Small intestine (tissue), 7 donors: ENCODE results near the gene NCEH1. TPM values are rescaled to one million over a fixed set of nuclear protein-coding genes. Genes with fewer than 3 reads are reported as not detected.
"Not testable (repeated sequence)": the region's sequence is repeated elsewhere in the genome, so short reads cannot be mapped to it uniquely, and the experiment has no call there.

Source experiments
- DNase-seq, 2 donors: peaks; one replicate each; pipeline versions ENCODE4 v3.0.0 to v3.0.0-alpha.2; 2013
- FAIRE-seq: peaks from 2 replicates; lab custom pipeline; 2012; peaks lifted over from hg19 to GRCh38; lab: Jason Lieb, UNC
- H3K27ac ChIP-seq, 3 donors: one replicate each; pipeline ENCODE4 v1.5.1; 2013; ENCODE audit warnings: low read length in 2 of 3, mild to moderate bottlenecking in 2 of 3, control low read depth in 1 of 3, inconsistent platforms in 1 of 3, low read depth in 1 of 3, moderate library complexity in 1 of 3
- H3K27me3 ChIP-seq, 3 donors: one replicate each; pipeline ENCODE4 v1.6.1; 2013; ENCODE audit warnings: low read length in 3 of 3, inconsistent platforms in 1 of 3; ENCODE audit not compliant: control insufficient read depth in 3 of 3, insufficient read depth in 3 of 3
- H3K36me3 ChIP-seq, 3 donors: one replicate each; pipeline ENCODE4 v1.6.1; 2013; ENCODE audit warnings: low read length in 3 of 3, inconsistent platforms in 1 of 3, low read depth in 1 of 3, mild to moderate bottlenecking in 1 of 3, moderate library complexity in 1 of 3; ENCODE audit not compliant: control insufficient read depth in 3 of 3, insufficient read depth in 2 of 3
- H3K4me1 ChIP-seq, 3 donors: one replicate each; pipeline ENCODE4 v1.6.1; 2013; ENCODE audit warnings: low read length in 2 of 3, inconsistent platforms in 1 of 3, low read depth in 1 of 3, mild to moderate bottlenecking in 1 of 3, moderate library complexity in 1 of 3; ENCODE audit not compliant: control insufficient read depth in 3 of 3, insufficient read depth in 2 of 3
- H3K4me3 ChIP-seq, 3 donors: one replicate each; pipeline ENCODE4 v1.5.1; 2013; ENCODE audit warnings: low read length in 3 of 3, control low read depth in 1 of 3, inconsistent platforms in 1 of 3, low read depth in 1 of 3, mild to moderate bottlenecking in 1 of 3, moderate library complexity in 1 of 3
- H3K9me3 ChIP-seq, 2 donors: one replicate each; pipeline ENCODE4 v1.6.1; 2013; ENCODE audit warnings: low read depth in 1 of 2, low read length in 1 of 2; ENCODE audit not compliant: control insufficient read depth in 2 of 2, insufficient read depth in 1 of 2
- WGBS, 3 donors: extraction: QIAGEN DNeasy Blood & Tissue Kit; methylation state at CpG; one replicate each; pipeline ENCODE4 v1.1.7; 2013; 5-methylcytosine and 5-hydroxymethylcytosine counted together
- polyA plus RNA-seq, 4 donors: library from polyadenylated mRNA; stranded (reverse) in 3 of 4; unstranded in 1 of 4; fragments of 200-250 nt in 3 of 4; fragments of 120-200 nt in 1 of 4; gene quantifications; one replicate each; pipeline versions ENCODE4 v1.2.1 to v1.2.3, GENCODE V29; 2013
- donor health status: healthy with polysubstance abuse.
- donor health status: control.
- donor health status: control.
- donor health status: Bipolar disorder and iron deficiency.
- donor health status: healthy.

The NCEH1 gene
- polyA plus RNA-seq, 4 donors = 1.1 to 7.0 (median 3.3) TPM

GRCh38 chr3:172702731-172703130, 8.1 kb downstream of the NCEH1 start:
- H3K27ac ChIP-seq, H3K4me1 ChIP-seq, DNase-seq, H3K27me3 ChIP-seq, H3K36me3 ChIP-seq, H3K4me3 ChIP-seq, H3K9me3 ChIP-seq, FAIRE-seq: not testable (repeated sequence)
- WGBS, 3 donors = 89 to 94% (median 90%) methylated on average over 3 of the region's 3 CpGs

DNA sequence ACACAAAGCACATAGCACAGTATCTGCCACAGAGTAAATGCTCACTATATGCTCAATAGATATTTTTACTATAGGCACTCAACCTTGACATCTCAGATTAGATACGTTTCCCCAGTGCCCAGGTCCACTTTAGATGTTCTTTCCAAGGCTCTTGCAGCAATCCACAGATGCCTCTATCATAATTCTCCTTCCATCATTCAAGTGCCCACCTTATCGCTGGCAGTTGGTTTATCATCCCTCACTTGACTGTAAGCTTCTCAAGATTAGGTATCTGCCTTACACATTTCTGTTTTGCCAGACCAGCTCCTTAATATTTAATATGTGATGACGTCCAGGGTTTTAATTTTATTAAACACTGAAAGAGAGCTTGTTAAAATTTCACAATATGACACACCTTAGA, 8.6 kb downstream of the NCEH1 start:
- Histone ChIP-seq H3K27ac (no peak overlapping the region), H3K9me3 (no peaks in the 10 kb centered on the region), H3K4me3 (no peak overlapping the region), H3K4me1 (peaks cover 0 to 6% (median 0%) of the 10 kb centered on the region in 3 donors), H3K36me3 (no peaks in the 10 kb centered on the region), H3K27me3 (no peaks in the 10 kb centered on the region)
- no peak for FAIRE-seq
- no peak for DNase-seq
- WGBS, 3 donors = 76 to 83% (median 77%) methylated on average over 3 of the region's 3 CpGs

DNA sequence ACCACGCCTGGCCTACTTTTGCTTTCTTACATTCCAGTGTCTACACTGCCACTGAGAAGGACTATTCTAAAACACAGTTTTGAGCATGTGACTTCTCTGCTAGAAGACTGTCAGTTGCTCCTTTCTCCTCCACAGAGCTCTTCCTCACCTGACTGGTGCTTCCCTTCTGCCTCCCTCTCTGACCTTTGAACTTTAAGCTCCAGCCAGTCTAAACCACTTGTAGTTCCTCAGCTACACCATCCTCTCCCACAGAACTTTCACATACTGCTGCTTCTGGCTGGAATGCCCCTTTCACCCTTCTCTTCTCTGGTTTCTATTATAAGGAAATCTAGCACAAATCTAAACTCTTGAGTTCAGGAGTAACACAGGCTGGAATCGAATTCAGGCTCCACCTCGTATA, 9.1 kb downstream of the NCEH1 start:
- no peaks in the 10 kb centered on the region for H3K36me3 ChIP-seq
- 72 to 85% (median 84%) methylated on average over 3 of the region's 3 CpGs for WGBS, 3 donors
- no peak overlapping the region for H3K27ac ChIP-seq
- H3K27me3 ChIP-seq = no peaks in the 10 kb centered on the region
- no peak overlapping the region for H3K4me3 ChIP-seq
- FAIRE-seq (no peak), DNase-seq (peak; percentile 52 to 57)
- no peaks in the 10 kb centered on the region for H3K9me3 ChIP-seq
- H3K4me1 ChIP-seq = peaks cover 0 to 7% (median 0%) of the 10 kb centered on the region in 3 donors

GRCh38 chr3:172700936-172701455, 9.9 kb downstream of the NCEH1 start:
- Histone ChIP-seq H3K36me3 (no peaks in the 10 kb centered on the region), H3K27ac (no peak overlapping the region), H3K27me3 (no peaks in the 10 kb centered on the region), H3K9me3 (no peaks in the 10 kb centered on the region), H3K4me1 (peaks cover 0 to 7% (median 0%) of the 10 kb centered on the region in 3 donors), H3K4me3 (no peak overlapping the region)
- DNase-seq = no peak
- 91 to 93% (median 93%) methylated on average over 1 of the region's 1 CpG for WGBS, 3 donors
- no peak for FAIRE-seq

DNA sequence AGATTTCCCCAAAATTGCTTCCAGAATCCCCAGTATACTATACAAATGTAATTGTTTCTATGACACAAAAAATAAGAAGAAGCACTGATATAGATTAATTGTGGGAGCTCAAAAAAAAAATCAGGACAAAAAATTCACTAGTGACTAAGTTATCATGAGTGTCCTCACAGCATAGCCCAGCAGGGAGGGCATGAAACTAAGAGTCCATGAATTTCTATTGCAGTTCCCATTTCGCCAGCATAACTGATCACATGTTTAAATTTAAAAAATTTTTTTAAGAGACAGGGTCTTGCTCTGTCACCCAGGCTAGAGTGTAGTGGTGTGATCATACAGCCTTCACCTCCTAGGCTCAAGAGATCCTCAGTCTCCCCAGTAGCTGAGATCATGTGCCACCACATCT, 10.6 kb downstream of the NCEH1 start:
- no peaks in the 10 kb centered on the region for H3K9me3 ChIP-seq
- FAIRE-seq = no peak
- H3K27me3 ChIP-seq = no peaks in the 10 kb centered on the region
- H3K4me1 ChIP-seq = peaks cover 0 to 7% (median 0%) of the 10 kb centered on the region in 3 donors
- H3K27ac ChIP-seq = no peak overlapping the region
- no peak for DNase-seq
- H3K36me3 ChIP-seq = no peaks in the 10 kb centered on the region
- 84 to 94% (median 93%) methylated on average over 1 of the region's 1 CpG for WGBS, 3 donors
- no peak overlapping the region for H3K4me3 ChIP-seq

GRCh38 chr3:172699031-172699430, 11.8 kb downstream of the NCEH1 start:
- Histone ChIP-seq H3K4me1 (peaks cover 0 to 7% (median 0%) of the 10 kb centered on the region in 3 donors), H3K9me3 (no peaks in the 10 kb centered on the region), H3K27me3 (no peaks in the 10 kb centered on the region), H3K4me3 (no peak overlapping the region), H3K27ac (peak overlapping the region in 1 of 3 donors; percentile 42), H3K36me3 (no peaks in the 10 kb centered on the region)
- 91 to 98% (median 97%) methylated on average over 7 of the region's 7 CpGs for WGBS, 3 donors
- no peak for FAIRE-seq
- DNase-seq = no peak

- H3K36me3 ChIP-seq = no peaks in the 10 kb centered on the region
- H3K9me3 ChIP-seq = no peaks in the 10 kb centered on the region
- DNase-seq (no peak), FAIRE-seq (no peak)
- no peaks in the 10 kb centered on the region for H3K27me3 ChIP-seq
- no peak overlapping the region for H3K4me3 ChIP-seq
- H3K27ac ChIP-seq = peak overlapping the region in 1 of 3 donors; percentile 42
- 76 to 87% (median 84%) methylated on average over 6 of the region's 6 CpGs for WGBS, 3 donors
- peaks cover 0 to 7% (median 0%) of the 10 kb centered on the region in 3 donors for H3K4me1 ChIP-seq
Observed at GRCh38 chr3:172698631-172699030, 12.2 kb downstream of the NCEH1 start.

GRCh38 chr3:172697558-172697957, 13.3 kb downstream of the NCEH1 start:
- FAIRE-seq (no peak), DNase-seq (no peak)
- H3K27me3 ChIP-seq = no peaks in the 10 kb centered on the region
- no peak overlapping the region for H3K27ac ChIP-seq
- H3K9me3 ChIP-seq = no peaks in the 10 kb centered on the region
- H3K4me3 ChIP-seq = no peak overlapping the region
- WGBS, 3 donors = 65 to 77% (median 76%) methylated on average over 1 of the region's 1 CpG
- H3K36me3 ChIP-seq = no peaks in the 10 kb centered on the region
- H3K4me1 ChIP-seq = peaks cover 0 to 7% (median 2%) of the 10 kb centered on the region in 3 donors

DNA sequence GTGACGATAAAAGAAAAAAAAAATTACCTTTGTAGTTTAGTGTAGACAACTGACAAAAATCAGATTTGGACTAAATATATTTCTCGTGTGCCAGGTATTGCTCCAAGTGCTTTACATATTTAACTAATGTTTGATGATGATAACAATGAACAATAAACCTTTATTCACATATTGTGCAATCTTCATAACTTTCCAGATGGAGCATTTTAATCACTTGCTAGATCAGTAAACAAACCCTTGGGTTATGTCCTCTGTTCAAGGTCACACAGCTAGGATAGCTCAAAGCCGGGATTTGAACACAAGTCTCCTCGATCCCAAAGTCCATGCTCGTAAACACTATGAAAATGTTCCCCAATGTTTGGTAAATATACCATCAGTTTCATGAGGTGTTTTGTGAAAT, 14.5 kb downstream of the NCEH1 start:
- Histone ChIP-seq H3K27ac (no peak overlapping the region), H3K9me3 (no peaks in the 10 kb centered on the region), H3K4me1 (peaks cover 0 to 7% (median 2%) of the 10 kb centered on the region in 3 donors), H3K27me3 (no peaks in the 10 kb centered on the region), H3K36me3 (no peaks in the 10 kb centered on the region), H3K4me3 (no peak overlapping the region)
- WGBS, 3 donors = 20 to 64% (median 36%) methylated on average over 5 of the region's 5 CpGs
- DNase-seq (peak; percentile 32 to 64), FAIRE-seq (no peak)
